Brain pericyte (primary cell): ENCODE data around the gene CELA2B.
"Not testable (repeated sequence)": the region's sequence is repeated elsewhere in the genome, so short reads cannot be mapped to it uniquely, and the experiment has no call there.

Experiments used
- DNase-seq: peaks from one replicate; pipeline ENCODE4 v3.0.0-alpha.2; 2012; ENCODE audit warnings: low read depth, low spot score

Gene CELA2B

DNA sequence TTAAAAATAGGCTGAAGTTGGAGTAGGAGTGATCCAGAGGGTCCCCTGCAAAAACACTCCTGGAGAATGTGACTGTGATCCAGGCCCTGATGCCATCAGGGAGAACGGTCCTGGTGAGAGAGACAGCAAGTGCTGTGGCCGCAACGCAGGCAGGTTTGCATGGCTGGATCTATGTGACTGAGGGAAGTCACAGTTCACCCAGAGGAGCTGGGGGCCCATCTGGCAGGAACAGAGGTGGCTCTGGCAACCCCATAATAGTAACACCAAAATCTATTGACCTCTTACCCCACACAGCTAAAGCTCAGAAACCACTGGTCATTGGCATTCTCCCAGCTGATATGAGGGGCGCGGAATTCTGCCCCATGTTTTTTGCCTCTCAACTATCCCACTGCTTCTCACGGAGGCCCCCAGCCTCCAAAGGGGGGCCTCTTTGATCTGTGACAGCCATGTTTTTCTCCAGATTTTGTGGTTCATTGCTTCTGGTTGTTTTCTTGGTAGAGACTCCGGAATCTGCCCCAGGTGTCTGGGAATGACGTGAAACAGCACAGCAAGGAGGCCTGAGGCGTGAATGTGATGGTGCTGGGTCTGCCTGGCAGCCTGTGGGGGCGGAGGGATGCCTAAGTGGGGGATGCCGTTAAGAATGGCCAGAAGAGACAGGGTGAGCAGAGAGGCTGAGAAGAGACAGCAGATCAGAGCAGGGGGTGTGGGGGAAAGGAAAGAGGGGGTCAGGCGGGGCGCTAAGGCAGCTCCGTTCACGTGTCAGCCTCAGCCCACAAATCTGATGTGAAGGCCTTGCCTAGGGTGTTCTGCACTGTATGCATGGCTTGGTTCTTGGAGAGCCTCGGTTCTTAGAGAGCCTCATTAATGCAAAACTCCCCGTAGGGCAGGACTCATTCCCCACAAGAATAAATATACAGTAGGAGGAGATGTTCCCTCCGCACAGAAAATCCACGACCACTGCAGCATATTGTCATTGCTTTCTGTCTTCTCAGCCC is 24.6 kb downstream of the CELA2B start:
- no peak for DNase-seq

DNA sequence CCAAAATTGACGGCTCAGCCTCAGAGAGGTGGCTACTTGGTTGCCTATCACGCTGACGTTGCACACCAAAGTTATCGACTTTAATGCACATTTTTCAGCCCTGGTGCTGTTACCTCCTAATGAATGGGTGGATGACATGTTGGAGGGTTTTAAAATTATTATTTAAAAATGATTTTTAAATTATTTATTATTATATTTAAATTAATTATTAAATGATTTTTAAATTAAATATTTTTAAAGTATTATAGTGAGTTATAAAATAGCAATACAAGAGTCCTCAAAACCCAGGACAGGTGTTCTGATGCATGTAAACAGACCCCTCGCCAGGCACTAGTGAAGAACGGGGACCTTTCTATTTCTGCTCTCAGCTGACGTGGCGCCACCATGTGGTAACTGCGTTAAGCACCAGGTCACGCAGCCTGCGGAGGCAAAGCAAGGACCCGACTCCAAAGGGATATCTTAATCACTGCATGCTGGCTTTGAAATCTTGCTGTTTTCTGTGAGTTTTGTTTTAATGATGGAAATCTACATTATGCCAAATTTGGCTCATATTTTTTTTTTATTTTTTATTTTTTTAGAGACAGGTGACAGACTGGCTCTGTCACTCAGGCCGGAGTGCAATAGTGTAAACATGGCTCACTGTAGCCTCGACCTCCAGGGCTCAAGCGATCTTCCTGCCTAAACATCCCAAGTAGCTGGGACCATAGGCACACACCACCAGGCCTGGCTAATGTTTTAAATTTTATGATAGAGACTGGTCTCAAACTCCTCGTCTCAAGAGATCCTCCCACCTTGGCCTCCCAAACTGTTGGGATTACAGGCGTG is 25.5 kb downstream of the CELA2B start:
- DNase-seq: no peak

DNA sequence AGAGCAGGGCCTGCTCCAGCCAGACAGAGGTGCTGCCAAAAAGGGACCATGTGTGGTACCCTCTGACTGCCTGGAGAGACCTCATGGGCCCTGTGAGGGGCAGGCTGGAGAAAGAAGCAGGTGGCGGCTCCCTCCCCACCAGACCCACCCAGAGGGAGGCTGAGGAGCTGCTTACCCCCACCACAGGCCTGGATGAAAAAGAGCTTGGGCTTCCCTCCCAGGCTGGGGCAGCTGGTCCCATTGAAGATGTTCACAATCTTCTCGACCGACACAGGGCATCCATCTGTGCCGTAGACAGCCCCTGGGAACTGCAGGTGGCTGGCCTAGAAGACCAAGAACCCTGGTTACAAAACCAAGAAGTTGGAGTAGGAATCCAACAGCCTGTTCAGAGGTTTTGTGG is 28.5 kb downstream of the CELA2B start:
- DNase-seq: no peak

DNA sequence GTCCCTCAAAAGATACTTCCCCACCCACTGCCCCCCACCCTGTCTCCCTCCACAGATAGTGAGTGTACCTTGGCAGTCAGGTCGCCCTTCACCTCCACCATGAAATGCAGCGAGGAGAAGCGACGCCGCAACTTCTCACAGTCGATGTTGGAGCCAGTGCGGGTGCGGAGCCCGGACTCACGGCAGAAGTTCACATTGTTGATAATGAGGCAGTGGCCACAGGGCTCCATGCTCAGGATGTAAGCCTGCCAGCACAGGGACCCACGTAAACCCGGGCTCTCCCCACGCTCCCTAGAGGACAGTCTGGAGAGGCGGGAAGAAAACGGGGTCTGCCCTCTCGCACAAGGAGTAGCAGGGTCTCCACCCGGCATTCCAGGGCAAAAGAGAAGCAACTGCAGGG is 30.9 kb downstream of the CELA2B start:
- no peak for DNase-seq

GRCh38 chr1:15507278-15507677 is 31.4 kb downstream of the CELA2B start:
- no peak for DNase-seq

GRCh38 chr1:15508700-15509487 is 33.0 kb downstream of the CELA2B start:
- DNase-seq: no peak

GRCh38 chr1:15509586-15509985 is 33.7 kb downstream of the CELA2B start:
- DNase-seq: no peak

- no peak for DNase-seq
These were observed 34.9 kb downstream of the CELA2B start for GRCh38 chr1:15510611-15511405.

GRCh38 chr1:15513192-15513591 is 37.3 kb downstream of the CELA2B start:
- DNase-seq: no peak

- no peak for DNase-seq
These were observed 38.0 kb downstream of the CELA2B start for GRCh38 chr1:15513919-15514318.

DNA sequence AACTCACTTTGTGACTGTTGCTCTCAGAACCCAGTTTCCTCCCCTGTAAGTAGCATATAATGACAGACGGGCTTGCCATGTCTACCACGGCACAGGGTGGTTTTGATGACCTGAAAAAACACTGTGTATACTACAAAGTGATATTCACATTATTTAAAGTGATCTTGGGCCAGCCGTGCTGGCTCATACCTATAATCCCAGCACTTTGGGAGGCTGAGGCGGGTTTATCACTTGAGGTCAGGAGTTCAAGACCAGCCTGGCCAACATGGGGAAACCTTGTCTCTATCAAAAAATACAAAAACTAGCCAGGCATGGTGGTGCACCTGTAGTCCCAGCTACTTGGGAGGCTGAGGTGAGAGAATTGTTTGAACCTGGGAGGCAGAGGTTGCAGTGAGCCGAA is 38.7 kb downstream of the CELA2B start:
- DNase-seq: not testable (repeated sequence)

- no peak for DNase-seq
These were observed 39.2 kb downstream of the CELA2B start for GRCh38 chr1:15515022-15515663.

DNA sequence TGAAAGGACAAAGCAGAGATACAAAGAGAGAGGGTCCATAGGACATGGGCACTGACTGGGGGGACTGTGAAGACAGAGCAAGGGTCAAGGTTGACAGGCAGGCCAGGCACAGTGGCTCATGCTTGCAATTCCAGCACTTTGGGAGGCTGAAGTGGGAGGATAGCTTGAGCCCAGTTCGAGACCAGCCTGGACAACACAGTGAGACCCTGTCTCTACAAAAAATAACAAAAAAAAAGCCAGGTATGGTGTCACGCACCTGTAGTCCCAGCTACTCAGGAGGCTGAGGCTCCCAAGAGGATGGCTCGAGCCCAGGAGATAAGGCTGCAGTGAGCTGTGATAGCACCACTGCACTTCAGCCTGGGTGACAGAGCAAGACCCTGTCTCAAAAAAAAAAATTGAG is 43.7 kb downstream of the CELA2B start:
- no peak for DNase-seq

GRCh38 chr1:15521206-15521906 is 45.5 kb downstream of the CELA2B start:
- DNase-seq: not testable (repeated sequence)

GRCh38 chr1:15522551-15522950 is 46.6 kb downstream of the CELA2B start:
- DNase-seq: no peak

DNA sequence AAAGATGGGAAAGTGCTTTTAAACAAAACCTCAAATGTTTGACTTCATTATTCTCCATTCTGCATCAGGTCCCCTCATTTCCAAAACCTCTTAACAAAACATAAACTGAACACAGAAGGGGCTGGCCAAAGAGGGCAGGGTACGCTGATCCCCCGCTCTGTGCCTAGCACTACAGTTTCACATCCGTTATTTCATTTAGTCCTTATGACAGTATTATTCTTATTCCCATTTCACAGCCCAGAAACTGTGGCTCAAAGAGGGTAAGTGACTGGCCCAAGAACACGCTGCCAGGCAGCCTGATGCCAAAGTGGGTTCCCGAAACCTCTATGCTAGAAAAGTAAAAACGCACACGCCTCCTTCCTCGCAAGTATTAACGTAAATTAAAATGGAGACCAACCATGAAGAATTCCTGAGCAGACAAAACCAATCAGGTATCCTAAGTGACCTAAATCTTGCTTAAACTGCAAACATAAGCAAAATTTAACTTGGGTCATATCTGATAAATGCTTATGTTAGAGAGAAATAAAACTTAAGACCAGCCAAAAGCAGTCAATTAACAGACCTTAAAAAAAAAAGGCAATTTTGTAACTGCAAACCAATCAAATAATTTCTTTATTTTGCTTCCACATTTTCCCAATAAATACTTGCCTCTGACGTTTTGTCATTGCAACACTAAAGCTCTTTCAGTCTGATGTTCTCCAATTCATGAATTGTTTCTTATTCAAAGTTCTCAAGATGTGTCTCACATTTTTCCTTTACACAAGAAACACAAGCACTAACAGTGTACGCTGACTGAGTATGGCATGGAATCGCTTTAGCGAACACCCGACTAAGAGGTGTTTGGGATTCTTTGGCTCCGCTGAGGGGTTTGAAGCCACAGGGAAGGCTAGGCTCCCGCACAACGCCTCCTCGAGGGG is 47.5 kb downstream of the CELA2B start:
- DNase-seq: peak; percentile 29

DNA sequence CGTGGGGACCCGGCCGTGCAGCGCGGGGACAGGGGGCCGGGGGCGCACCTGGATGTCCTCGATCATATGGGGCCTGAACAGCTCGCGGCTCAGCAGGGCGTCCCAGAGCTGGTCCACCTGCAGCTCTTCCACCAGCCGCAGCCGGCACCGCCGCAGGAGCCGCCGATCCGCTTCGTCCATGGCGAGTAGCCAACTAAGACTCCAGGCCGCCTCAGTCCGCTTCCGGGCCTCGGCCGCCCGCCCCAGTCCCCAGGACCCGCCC is 48.0 kb downstream of the CELA2B start, which contains the start of gene CASP9:
Gene CASP9 (minus strand): TSS at position 195 of the 262 bp plus-strand sequence. CDS start 15 bp downstream, at position 180.
- no peak for DNase-seq

DNA sequence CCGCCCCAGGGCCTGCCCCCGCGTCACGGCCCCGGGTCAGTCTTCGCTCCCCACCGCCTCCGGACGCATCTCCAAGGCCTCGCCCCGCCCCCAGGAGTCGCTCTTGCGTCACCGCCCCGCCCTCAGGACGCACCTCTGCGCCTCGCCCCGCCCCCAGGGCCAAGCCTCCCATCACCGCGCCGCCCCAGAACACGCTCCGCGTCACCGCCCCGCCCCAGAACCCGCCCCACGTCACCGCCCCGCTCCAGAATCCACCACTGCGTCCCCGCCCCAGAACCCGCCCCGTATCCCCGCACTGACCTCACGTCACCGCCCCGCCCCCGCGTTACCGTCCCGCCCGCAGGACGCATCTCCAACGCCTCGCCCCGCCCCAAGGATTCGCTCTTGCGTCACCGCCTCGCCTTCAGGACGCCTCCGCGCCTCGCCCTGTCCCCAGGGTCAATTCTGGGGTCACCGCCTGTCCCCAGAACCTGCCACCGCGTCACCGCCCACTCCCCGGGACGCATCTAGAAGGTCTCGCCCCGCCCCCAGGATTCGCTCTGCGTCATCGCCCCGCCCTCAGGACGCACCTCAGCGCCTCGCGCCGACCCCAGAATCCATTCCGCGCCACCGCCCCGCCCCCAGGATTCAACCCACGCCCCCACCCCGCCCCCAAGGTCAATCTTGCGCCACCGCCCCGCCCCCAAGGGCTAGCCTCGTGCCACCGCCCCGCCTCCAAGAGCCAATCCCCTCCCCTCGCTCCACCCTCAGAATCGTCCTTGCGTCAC is 48.6 kb downstream of the CELA2B start:
- peak; percentile 94 for DNase-seq
